Astrocyte of the spinal cord (primary cell): ENCODE results near the gene CORO6.
A peak's percentile ranks its signal among the peaks of the same experiment; 100 is the strongest.

Experiments used
- DNase-seq: peaks from one replicate; pipeline ENCODE4 v3.0.0; 2011; ENCODE audit warnings: low read depth, low spot score
- H3K4me3 ChIP-seq: 2 replicates; pipeline ENCODE4 v1.5.1; 2011; ENCODE audit warnings: low read depth, mild to moderate bottlenecking, low read length, moderate library complexity
- in situ Hi-C: cut with HindIII; loops from 2 replicates; pipeline ENCODE4 v1.10.0; 2017; ENCODE audit warnings: low sequenced_read_pairs
- TF ChIP-seq, protein P1 (sequence below): IDR thresholded peaks from 2 replicates; pipeline ENCODE4 v1.5.1; 2012; ENCODE audit warnings: low read depth, mild to moderate bottlenecking, low read length, inconsistent platforms

CORO6 gene

GRCh38 chr17:29574732-29575510 is 47.8 kb downstream of the CORO6 start:
- TF ChIP-seq, protein P1, sequence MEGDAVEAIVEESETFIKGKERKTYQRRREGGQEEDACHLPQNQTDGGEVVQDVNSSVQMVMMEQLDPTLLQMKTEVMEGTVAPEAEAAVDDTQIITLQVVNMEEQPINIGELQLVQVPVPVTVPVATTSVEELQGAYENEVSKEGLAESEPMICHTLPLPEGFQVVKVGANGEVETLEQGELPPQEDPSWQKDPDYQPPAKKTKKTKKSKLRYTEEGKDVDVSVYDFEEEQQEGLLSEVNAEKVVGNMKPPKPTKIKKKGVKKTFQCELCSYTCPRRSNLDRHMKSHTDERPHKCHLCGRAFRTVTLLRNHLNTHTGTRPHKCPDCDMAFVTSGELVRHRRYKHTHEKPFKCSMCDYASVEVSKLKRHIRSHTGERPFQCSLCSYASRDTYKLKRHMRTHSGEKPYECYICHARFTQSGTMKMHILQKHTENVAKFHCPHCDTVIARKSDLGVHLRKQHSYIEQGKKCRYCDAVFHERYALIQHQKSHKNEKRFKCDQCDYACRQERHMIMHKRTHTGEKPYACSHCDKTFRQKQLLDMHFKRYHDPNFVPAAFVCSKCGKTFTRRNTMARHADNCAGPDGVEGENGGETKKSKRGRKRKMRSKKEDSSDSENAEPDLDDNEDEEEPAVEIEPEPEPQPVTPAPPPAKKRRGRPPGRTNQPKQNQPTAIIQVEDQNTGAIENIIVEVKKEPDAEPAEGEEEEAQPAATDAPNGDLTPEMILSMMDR: no peak
- no peak overlapping the region for H3K4me3 ChIP-seq
- no peak for DNase-seq
- in situ Hi-C loops: no loop called here

GRCh38 chr17:29573871-29574731 is 48.6 kb downstream of the CORO6 start:
- in situ Hi-C loops: no loop called here

DNA sequence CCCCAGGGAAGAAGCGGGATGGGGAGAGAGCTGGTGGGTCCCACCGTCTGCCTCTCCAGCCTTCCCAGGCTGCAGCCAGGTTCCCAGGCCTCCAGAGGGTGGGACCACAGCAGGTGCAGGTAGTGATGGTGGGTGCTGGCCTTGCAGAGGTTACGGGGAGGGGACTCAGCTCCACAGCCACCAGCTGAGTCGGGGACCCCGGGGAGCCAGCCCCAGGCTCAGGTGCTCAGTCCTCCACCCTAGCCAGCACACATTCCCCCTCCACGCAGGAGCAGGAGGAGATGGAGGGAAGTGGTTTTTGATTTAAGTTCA is 49.2 kb downstream of the CORO6 start:
- in situ Hi-C loops: no loop called here
- H3K4me3 ChIP-seq: no peak overlapping the region
- TF ChIP-seq, protein P1: no peak
- DNase-seq: no peak

More at GRCh38 chr17:29573871-29574731, 48.6 kb downstream of the CORO6 start:
- no peak overlapping the region for H3K4me3 ChIP-seq
- DNase-seq: no peak
- TF ChIP-seq, protein P1: no peak

- in situ Hi-C loops: no loop called here
- H3K4me3 ChIP-seq: no peak overlapping the region
- peak; percentile 34 for DNase-seq
- TF ChIP-seq, protein P1: peak; percentile 71
Measured at GRCh38 chr17:29572691-29573557, 49.8 kb downstream of the CORO6 start.

- no peak for DNase-seq
- H3K4me3 ChIP-seq: no peak overlapping the region
- in situ Hi-C loops: no loop called here
- TF ChIP-seq, protein P1: no peak
Measured at GRCh38 chr17:29571883-29572681, 50.6 kb downstream of the CORO6 start.
